CD4-positive, alpha-beta T cell treated with Interleukin-4 for 1 hour (primary cell): ENCODE results near the gene MARCKS.
"Not testable (repeated sequence)": the region's sequence is repeated elsewhere in the genome, so short reads cannot be mapped to it uniquely, and the experiment has no call there.

Source experiments
- DNase-seq, 2 donors: peaks; one replicate each; pipeline ENCODE4 v3.0.0-alpha.2; 2020 to 2022

Gene MARCKS

GRCh38 chr6:113888493-113888892 is 31.3 kb downstream of the MARCKS start:
- no peak for DNase-seq

GRCh38 chr6:113888956-113889630 is 31.9 kb downstream of the MARCKS start:
- DNase-seq, result no peak

GRCh38 chr6:113893451-113893850 is 36.3 kb downstream of the MARCKS start:
- no peak for DNase-seq

GRCh38 chr6:113893866-113894265 is 36.7 kb downstream of the MARCKS start:
- no peak for DNase-seq

- DNase-seq, result no peak
Measured at GRCh38 chr6:113894712-113895674, 37.8 kb downstream of the MARCKS start.

GRCh38 chr6:113901482-113901881 is 44.3 kb downstream of the MARCKS start:
- no peak for DNase-seq

- no peak for DNase-seq
Measured at GRCh38 chr6:113903666-113904330, 46.7 kb downstream of the MARCKS start.

GRCh38 chr6:113907102-113907815 is 50.1 kb downstream of the MARCKS start:
- no peak for DNase-seq

- DNase-seq, result no peak
Measured at GRCh38 chr6:113908801-113909200, 51.7 kb downstream of the MARCKS start.

- DNase-seq, result peak in 1 of 2 donors; percentile 51
Measured at GRCh38 chr6:113909224-113909856, 52.2 kb downstream of the MARCKS start.

GRCh38 chr6:113910285-113910684 is 53.1 kb downstream of the MARCKS start:
- not testable (repeated sequence) for DNase-seq
